Uterus (tissue), 4 donors: Measurements from ENCODE around the gene ARPP19. TPM values are rescaled to one million over a fixed set of nuclear protein-coding genes. Genes with fewer than 3 reads are reported as not detected.
"Not testable (repeated sequence)": the region's sequence is repeated elsewhere in the genome, so short reads cannot be mapped to it uniquely, and the experiment has no call there.

Experiments used
- DNase-seq, 2 donors: peaks; one replicate each; pipeline ENCODE4 v3.0.0-alpha.2; 2019 to 2020
- H3K27ac ChIP-seq, 2 donors: fragments of 200-600 bp; sonication (generic); 1 replicate in 1 of 2; 2 replicates in 1 of 2; pipeline ENCODE4 v1.5.1; 2016 to 2018
- H3K27me3 ChIP-seq, 2 donors: fragments of 200-600 bp; sonication (generic); one replicate each; pipeline ENCODE4 v1.5.1; 2018 to 2019; ENCODE audit warnings: control low read depth in 1 of 2
- H3K36me3 ChIP-seq, 2 donors: fragments of 200-600 bp; sonication (generic); one replicate each; pipeline ENCODE4 v1.5.1; 2019; ENCODE audit warnings: control low read depth in 1 of 2
- H3K4me1 ChIP-seq, 2 donors: fragments of 200-600 bp; sonication (generic); one replicate each; pipeline ENCODE4 v1.5.1; 2018 to 2019; ENCODE audit warnings: control low read depth in 1 of 2
- H3K4me3 ChIP-seq, 2 donors: fragments of 200-600 bp; sonication (generic); 1 replicate in 1 of 2; 2 replicates in 1 of 2; pipeline ENCODE4 v1.5.1; 2018 to 2019; ENCODE audit warnings: mild to moderate bottlenecking in 1 of 2
- H3K9me3 ChIP-seq, 2 donors: fragments of 200-600 bp; sonication (generic); one replicate each; pipeline ENCODE4 v1.5.1; 2019; ENCODE audit warnings: control low read depth in 1 of 2
- POLR2A ChIP-seq, 2 donors: fragments of 450-650 bp; IDR thresholded peaks; one replicate each; pipeline ENCODE4 v1.6.1; 2016; ENCODE audit warnings: antibody characterized with exemption in 2 of 2, mild to moderate bottlenecking in 1 of 2, moderate library complexity in 1 of 2
- intact Hi-C: fragments of 100-400 bp; cut with DNase I; formaldehyde crosslinking; loops from one replicate; pipeline ENCODE4 v1.15.1; 2023; ENCODE audit warnings: low total_unique reads
- total RNA-seq, 4 donors: library from RNA; depleted of rRNA in 3 of 4; stranded (reverse); fragments of >200 nt in 3 of 4; gene quantifications; one replicate each; pipeline versions ENCODE4 v1.1.0 to v1.2.4, GENCODE V29; 2014 to 2023
- TF ChIP-seq, protein P1 (sequence below), 4 experiments: fragments of 200-600 bp in 2 of 4; fragments of 450-650 bp in 2 of 4; sonication (generic) in 2 of 4; IDR thresholded peaks; one replicate each; pipeline ENCODE4 v1.5.1; 2016 to 2019; ENCODE audit warnings: antibody characterized with exemption in 4 of 4, mild to moderate bottlenecking in 2 of 4, moderate library complexity in 1 of 4
- donor health status: DM: yes; HTN: yes; CAD: no.

Gene ARPP19
- total RNA-seq, 4 donors from 2014 or later, result 45.3 to 250 (median 129) TPM

DNA sequence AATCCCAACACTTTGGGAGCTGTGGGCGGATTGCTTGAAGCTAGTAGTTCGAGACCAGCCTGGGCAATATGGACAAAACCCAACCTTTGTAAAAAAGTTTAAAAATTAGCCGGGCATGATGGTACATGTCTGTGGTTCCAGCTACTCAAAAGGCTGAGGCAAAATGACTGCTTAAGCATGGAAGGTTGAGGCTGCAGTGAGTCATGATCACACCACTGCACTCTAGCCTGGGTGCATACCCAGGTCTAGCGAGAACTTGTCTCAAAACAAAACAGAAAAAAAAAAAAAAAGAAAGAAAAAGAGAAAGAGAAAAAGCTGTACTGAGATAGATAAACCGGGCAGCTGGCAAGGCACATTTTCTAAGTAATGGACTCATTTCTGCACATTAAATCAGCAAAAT, 10.6 kb downstream of the ARPP19 start:
- Histone ChIP-seq H3K36me3 (no peaks in the 10 kb centered on the region), H3K4me3 (no peak overlapping the region), H3K9me3 (no peaks in the 10 kb centered on the region), H3K4me1 (no peaks in the 10 kb centered on the region), H3K27ac (peak overlapping the region; percentile 35 to 40), H3K27me3 (no peaks in the 10 kb centered on the region)
- no peak for DNase-seq
- no peak for TF ChIP-seq POLR2A (IDR thresholded peaks at IDR 0.05)
- TF ChIP-seq, protein P1, sequence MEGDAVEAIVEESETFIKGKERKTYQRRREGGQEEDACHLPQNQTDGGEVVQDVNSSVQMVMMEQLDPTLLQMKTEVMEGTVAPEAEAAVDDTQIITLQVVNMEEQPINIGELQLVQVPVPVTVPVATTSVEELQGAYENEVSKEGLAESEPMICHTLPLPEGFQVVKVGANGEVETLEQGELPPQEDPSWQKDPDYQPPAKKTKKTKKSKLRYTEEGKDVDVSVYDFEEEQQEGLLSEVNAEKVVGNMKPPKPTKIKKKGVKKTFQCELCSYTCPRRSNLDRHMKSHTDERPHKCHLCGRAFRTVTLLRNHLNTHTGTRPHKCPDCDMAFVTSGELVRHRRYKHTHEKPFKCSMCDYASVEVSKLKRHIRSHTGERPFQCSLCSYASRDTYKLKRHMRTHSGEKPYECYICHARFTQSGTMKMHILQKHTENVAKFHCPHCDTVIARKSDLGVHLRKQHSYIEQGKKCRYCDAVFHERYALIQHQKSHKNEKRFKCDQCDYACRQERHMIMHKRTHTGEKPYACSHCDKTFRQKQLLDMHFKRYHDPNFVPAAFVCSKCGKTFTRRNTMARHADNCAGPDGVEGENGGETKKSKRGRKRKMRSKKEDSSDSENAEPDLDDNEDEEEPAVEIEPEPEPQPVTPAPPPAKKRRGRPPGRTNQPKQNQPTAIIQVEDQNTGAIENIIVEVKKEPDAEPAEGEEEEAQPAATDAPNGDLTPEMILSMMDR (IDR thresholded peaks at IDR 0.05), result no peak
- intact Hi-C loops, result no loop called here

DNA sequence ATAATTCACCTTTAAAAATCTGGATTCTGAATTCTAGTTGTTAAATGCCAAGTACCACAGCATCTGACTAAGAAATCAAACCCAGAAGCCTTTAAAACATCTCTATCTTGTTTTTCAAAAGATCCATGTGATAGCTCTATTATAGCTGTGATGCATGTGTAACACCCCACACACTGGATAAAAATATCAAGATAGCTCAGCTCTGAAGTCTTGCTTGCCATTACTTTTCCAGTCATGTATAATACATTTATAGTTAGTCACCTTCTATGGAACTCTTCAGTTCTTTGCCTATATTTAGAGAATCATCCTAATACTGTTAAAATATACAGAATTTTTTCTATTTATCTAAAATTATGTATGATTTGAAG, 11.6 kb downstream of the ARPP19 start:
- no peak for TF ChIP-seq POLR2A (IDR thresholded peaks at IDR 0.05)
- TF ChIP-seq, protein P1 (IDR thresholded peaks at IDR 0.05), result no peak
- Histone ChIP-seq H3K27me3 (no peaks in the 10 kb centered on the region), H3K9me3 (no peaks in the 10 kb centered on the region), H3K4me3 (no peak overlapping the region), H3K27ac (peak overlapping the region in 1 of 2 donors; percentile 40), H3K36me3 (no peaks in the 10 kb centered on the region), H3K4me1 (no peaks in the 10 kb centered on the region)
- intact Hi-C loops, result no loop called here
- DNase-seq, result no peak

DNA sequence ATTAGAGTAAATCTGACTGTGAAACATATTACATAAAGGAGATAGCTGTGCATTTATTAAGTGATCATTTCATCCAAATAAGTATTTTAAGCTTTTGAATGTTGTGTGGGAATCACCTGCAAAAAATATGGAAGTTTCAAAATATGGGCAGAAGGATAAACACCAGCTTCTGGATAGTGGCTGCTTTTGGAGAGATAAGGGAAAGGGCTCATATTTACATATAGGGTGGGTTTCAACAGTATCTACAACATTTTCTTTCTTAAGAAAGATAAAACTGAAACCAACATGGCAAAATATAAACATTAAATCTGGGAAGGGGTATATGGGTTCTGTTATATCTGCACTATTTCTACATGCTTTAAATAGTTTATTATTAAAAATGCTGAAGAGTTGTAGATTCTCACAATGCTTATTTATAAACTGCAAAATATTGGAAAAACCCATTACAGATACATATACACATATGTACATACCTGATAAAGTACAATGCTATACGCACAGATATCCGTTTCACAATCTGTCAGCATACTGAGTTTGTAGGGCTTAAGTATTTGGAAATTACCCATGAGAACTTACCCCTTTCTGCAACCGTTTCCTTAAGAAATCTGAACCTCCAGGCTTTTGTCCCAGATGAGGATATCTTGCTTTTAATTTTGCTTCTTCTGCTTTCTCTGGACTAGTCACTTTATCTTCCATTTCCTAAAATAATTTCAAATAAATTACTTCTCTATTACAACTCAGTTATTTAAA, 12.1 kb downstream of the ARPP19 start:
- intact Hi-C loops, result no loop called here

DNA sequence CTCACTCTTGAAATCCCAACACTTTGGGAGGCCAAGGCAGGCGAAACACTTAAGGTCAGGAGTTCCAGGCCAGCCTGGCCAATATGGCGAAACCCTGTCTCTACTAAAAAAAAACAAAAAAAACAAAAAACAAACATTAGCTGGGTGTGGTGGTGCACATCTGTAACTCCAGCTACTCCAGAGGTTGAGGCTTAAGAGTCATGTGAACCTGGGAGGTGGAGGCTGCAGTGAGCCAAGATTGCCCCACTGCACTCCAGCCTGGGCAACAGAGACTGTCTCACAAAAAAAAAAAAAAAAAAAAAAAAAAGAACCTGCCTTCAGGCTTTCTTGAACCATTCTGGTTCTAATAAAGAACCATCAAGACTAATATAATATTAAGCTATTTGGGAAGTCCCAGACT, 16.5 kb downstream of the ARPP19 start:
- intact Hi-C loops, result no loop called here
- H3K27ac ChIP-seq, result no peak overlapping the region
- H3K36me3 ChIP-seq, result no peaks in the 10 kb centered on the region
- H3K27me3 ChIP-seq, result no peaks in the 10 kb centered on the region
- H3K4me3 ChIP-seq, result no peak overlapping the region
- H3K9me3 ChIP-seq, result no peaks in the 10 kb centered on the region
- DNase-seq, result no peak
- no peaks in the 10 kb centered on the region for H3K4me1 ChIP-seq
- no peak for TF ChIP-seq POLR2A (IDR thresholded peaks at IDR 0.05)
- TF ChIP-seq, protein P1 (IDR thresholded peaks at IDR 0.05), result no peak

More for the DNA sequence above, 12.1 kb downstream of the ARPP19 start:
- H3K9me3 ChIP-seq, result no peaks in the 10 kb centered on the region
- H3K27me3 ChIP-seq, result no peaks in the 10 kb centered on the region
- no peak overlapping the region for H3K4me3 ChIP-seq
- DNase-seq, result no peak
- TF ChIP-seq, protein P1 (IDR thresholded peaks at IDR 0.05), result no peak
- no peak for TF ChIP-seq POLR2A (IDR thresholded peaks at IDR 0.05)
- H3K4me1 ChIP-seq, result no peaks in the 10 kb centered on the region
- H3K27ac ChIP-seq, result peak overlapping the region in 1 of 2 donors; percentile 38
- H3K36me3 ChIP-seq, result no peaks in the 10 kb centered on the region

DNA sequence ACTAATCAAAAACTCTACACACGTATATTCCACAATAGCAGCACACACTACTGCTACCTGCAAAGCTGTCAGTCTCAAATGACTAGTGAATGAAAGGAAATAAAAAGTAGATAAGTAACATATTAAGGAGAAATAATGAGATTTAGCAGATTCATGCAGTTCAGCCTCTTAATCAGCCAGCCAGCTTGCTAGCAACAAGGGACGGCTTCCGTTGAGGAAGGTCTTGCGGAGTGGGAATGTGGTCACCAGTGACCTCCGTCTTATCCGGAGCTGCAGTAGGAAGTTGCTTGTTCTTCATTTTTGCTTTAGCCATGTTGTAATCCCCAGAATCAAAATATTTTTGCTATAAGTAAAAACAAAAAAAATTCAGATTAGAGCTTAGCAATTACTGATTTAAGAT, 17.1 kb downstream of the ARPP19 start:
- no peak for DNase-seq
- TF ChIP-seq POLR2A (IDR thresholded peaks at IDR 0.05), result no peak
- TF ChIP-seq, protein P1 (IDR thresholded peaks at IDR 0.05), result no peak
- Histone ChIP-seq H3K4me1 (no peaks in the 10 kb centered on the region), H3K9me3 (no peaks in the 10 kb centered on the region), H3K27ac (no peak overlapping the region), H3K4me3 (no peak overlapping the region), H3K27me3 (no peaks in the 10 kb centered on the region), H3K36me3 (no peaks in the 10 kb centered on the region)
- intact Hi-C loops, result no loop called here

DNA sequence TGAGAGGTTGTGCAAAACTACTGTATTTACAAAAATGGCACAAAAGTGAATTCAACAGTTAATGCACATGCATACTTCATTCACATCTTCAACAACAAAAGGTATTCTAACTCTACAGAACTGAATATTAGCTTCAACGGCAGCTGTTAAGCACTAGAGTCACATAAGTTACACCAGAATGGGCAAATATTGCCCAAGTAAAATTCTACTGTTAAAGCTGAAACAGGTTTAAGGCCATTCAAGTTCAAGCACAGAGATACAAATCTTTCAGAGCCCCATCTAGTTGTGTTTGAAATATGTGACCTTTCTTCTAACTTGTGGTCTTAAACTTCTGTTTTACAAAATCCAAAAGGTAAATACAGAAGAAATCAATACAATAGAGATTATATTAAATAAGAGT, 17.6 kb downstream of the ARPP19 start:
- H3K9me3 ChIP-seq, H3K36me3 ChIP-seq, H3K4me1 ChIP-seq, H3K27ac ChIP-seq, intact Hi-C loops, DNase-seq, H3K4me3 ChIP-seq, H3K27me3 ChIP-seq: not testable (repeated sequence)
